NCI-H69 (cell line): ENCODE measurements around the gene TTLL5.

Experiments
- DNase-seq: peaks from one replicate; lab custom pipeline; 2025; lab: John Stamatoyannopoulos, UW

Gene TTLL5

GRCh38 chr14:75804570-75805275 lies 143.7 kb downstream of the TTLL5 start:
- DNase-seq: no peak

- no peak for DNase-seq
These were observed 144.6 kb downstream of the TTLL5 start for GRCh38 chr14:75805646-75806045.

DNA sequence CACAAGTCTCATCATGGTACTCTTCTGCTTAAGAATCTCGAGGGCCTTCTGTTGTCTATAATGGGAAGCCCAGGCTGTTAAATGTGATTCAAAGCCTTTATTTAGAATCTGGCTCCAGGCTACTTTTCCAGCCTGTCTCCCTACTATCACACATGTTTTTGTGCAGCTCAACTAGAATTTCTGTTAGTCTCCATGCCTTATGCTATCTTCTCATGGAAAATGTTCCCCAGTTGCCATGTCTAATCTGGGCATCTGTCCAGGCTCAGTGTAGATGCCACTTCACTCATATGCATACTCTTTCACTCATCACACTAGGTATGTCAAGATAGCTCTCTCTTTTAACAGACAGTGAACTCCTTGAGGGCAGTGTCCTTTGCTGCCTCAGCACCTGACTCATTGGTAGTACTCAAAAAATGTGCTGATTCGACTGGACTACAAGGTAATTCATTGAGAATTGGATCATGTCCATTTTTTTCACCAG lies 145.3 kb downstream of the TTLL5 start:
- no peak for DNase-seq

DNA sequence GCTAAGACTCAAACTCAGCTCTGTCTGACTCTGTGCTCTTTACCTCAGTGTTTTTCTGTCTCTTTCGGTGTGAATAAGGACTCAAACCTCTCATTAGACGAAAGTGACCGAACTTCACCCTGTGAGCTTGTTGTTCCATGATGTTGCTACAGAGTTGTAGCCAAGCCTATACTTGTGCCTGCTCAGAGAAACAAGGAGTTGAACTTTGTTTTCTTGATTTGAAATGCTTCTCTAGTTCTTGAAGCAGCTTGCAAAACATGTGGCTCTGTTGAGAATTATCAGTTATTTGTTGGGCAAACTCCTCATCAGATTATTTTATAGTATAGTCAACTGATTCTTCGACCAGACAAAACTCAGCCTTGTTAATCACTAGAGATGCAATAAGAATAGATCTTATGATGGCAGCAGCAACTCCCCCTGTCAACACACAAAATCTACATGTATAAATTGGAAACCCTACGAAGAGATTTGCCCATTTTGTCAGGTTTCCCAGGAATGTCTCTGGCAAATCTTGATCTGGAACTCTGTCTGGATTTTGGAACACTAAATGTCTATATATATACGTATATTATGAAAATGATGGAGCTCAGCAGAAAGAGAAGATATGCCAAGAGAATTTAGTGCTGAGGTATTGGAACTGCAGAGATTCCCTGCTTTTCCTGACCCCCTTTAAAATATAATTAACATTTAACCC lies 146.8 kb downstream of the TTLL5 start:
- no peak for DNase-seq

- peak; percentile 45 for DNase-seq
These were observed 150.2 kb downstream of the TTLL5 start for GRCh38 chr14:75811136-75811829.

GRCh38 chr14:75811872-75812499 lies 150.9 kb downstream of the TTLL5 start:
- peak; percentile 95 for DNase-seq

DNA sequence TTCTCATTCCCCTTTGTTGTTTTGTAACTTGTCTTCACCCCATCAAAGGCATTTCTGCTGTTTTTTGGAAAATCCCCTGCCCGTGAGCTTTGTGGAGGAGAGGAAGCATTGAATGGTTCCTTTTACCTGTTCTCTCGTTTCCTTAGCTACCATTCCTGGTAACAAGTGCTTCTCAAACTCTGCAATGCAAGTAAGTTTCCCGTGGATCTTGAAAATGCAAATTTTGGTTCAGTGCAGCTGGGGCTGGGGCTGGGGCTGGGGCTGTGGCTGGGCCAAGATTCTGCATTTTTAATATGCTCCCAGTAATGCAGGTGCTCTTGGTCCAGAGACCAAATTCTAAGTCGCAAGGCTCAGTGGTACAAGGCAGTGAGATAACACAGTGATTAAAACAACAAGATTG lies 151.6 kb downstream of the TTLL5 start:
- DNase-seq: no peak

DNA sequence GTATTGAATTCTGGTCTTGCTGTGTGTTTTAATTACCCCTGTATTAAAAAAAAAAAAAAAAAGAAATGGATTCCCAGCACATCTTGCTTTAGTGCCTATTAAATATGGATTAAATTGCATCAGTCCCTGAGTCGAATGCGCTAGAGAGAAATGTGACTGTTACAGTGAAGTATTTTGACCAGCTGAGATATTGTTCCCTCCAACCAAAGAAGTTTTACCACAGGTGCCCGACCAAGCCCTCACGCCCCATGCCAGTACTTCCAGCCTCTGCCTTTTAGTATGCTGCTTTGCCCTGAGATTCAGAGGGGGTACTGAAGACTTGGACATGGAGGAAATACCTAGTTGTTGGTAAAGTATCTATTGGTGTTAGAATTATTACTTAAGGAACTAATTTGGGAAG lies 159.7 kb downstream of the TTLL5 start:
- DNase-seq: no peak

GRCh38 chr14:75821831-75822521 lies 160.9 kb downstream of the TTLL5 start:
- no peak for DNase-seq

DNA sequence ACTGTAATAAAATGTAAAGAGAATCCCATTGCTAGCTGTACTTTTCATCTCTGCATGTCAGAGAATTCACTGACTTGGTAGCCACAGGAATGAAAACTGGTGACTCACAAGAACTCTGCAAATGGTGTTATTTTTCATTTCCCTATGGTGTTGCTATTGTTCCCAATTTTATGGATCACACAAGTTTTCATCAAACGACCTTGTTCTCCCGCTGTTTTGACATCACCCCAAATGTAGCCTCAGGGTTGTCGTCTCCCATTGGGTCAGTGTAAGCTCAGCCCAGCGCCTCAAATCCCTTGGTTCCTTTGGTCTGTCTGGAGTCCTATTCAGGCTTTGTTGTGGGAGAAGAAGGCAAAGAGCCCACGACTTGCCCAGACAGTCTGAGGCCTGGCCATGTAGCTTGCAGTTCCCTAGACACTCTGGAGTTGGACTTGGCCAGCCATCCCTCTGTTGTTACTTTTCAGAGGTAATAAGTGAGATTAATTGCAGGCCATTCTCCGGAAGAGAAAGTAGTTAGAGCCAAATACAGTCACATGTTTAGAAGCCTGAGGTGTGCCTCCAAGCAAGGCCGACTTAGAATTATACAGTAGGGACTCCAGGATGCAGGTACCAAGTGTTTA lies 161.6 kb downstream of the TTLL5 start:
- DNase-seq: no peak

GRCh38 chr14:75823334-75823733 lies 162.3 kb downstream of the TTLL5 start:
- DNase-seq: no peak

DNA sequence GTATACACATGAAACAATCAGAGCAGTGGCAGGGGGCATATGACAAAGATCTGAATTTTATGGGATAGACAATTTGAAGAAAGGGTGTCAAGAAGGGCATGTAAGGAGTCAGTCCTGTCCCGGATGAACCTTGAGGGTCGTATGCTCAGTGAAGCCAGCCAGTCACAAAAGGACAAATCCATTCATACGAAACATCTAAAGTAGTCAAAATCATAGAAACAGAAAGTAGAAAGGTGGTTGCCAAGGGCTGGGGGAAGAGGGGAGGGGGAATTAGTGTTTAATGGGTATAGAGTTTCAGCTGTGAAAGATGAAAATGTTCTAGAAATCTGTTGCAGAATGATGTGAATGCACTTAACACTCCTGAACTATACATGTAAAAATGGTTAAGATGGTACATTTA lies 163.3 kb downstream of the TTLL5 start:
- DNase-seq: no peak

DNA sequence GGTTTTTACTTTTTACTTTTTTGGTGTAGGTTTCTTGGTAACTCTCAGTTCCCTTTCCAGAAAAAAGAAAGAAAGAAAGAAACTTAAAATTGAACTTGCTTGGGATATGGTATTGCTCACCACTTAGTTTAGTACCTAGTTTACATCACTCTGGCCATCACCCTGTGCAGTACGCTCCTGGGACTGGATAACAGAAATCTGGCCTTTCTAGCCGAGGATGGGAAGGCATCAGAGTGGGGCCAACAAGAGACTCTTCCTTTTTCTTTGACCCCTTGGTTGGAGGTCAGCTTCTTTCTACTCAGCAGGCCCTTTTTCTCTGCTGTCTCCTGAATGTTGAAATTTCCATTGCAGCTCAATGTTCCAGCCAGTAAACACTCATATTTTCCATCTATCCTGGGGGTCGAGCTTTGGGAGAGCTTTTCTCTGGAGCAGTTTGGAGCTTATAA lies 164.1 kb downstream of the TTLL5 start:
- no peak for DNase-seq

DNA sequence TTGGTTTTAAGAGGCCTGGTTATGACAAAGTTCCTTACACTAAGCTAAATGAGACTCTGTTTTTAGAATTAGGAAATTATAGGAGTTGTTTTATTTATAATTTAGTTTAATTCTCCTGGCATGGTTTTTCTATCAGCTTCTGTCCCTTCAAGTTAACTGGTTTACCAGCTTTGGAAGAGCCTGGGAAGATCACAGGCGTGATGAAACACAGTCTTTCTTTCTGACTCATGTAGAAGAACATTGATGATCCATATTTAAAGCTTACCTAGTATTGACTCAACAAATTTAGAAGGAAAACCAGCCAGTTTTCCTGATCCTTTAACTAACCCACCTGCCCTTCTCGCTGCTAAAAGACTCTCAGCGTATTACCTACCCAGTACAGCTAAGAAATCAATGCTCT lies 165.6 kb downstream of the TTLL5 start:
- DNase-seq: no peak

DNA sequence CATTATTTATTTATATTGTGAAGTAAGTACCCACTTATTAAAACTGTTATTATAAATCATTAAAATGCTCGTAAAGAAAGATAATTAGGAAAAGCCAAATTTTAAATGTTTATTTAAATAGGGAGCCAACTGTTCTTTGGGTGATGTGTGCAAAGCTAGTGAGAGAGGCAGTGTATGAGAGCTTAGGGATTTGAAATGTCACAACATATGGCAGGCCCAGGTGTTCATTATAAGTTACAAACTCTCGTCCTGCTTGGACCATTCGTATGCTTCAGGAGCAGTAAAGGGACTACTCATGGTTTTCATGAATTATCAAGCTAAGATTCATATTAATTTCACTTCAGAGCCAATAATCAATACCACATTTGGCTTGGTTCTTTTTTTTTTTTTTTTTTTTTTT lies 166.3 kb downstream of the TTLL5 start:
- DNase-seq: peak; percentile 42

DNA sequence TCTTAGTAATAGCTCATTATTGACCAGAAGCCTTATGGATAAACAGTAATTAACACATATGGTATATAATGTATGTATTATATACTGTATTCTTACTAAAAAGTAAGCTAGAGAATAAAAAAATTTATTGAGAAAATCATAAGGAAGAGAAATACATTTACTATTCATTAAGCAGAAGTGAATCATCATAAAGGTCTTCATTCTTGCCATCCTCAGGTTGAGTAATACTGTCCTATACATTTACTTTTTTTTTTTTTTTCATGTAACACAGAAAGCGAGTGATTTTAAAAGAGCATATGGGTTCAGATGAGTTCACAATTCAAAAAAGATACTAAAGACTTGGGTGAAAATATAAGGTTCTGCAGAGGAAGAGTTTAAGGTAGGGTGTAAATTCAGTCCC lies 168.3 kb downstream of the TTLL5 start:
- DNase-seq: no peak

DNA sequence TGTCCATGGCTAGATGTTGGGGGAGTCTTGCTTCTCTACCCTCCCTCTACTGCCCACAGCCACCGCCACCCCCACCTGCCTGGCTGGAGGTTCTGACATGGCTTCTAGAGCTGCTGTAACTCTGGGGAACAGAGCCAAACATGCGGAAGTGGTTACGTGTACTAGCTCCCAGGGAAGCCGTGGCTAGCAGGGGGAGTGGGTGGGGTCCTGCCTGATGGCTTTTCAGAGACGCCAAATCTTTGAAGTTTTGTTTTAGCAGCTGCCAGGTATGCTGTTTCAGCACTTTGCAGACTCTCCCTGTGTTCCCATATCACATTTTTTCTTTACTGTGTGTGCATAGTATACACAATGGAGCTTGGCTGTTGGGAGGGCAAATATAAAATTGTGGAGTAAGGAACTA lies 170.4 kb downstream of the TTLL5 start:
- DNase-seq: peak; percentile 92

GRCh38 chr14:75831952-75832351 lies 170.9 kb downstream of the TTLL5 start:
- DNase-seq: peak; percentile 81

- peak; percentile 43 for DNase-seq
These were observed 171.7 kb downstream of the TTLL5 start for GRCh38 chr14:75832621-75833297.

DNA sequence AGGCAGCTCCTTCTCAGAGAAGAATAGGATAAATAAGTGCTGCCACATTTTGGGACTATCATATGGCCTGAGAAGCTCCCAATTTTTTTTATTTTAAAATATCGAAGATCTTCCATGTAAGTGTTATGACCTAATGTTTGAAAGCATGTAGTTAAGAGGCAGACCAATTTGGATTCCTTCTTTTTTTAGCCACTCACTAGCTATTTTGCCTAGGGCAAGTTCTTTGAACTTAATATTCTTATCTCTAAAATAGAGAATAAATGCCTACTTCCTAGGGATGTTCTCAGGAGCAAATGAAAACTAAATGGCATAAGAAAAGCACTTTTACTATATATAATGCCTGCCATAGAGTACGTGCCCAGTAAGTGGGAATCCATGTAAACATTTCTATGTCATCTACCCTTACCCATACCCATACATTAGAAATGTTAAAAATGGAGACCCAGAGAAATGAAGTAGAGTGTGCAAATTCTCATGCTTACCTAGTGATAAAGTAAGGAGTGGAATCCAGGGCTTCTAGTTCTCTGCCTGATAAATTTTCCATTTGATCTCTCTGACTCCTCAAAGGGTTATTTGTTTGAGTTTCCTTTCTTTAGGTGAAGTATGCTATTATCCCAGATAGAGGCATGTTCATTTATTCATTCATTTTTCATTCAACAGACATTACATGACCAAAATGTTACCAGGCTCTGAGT lies 172.4 kb downstream of the TTLL5 start:
- no peak for DNase-seq
